Esophagus squamous epithelium (tissue), 4 donors: Measurements from ENCODE around the gene CEP128.

Experiments used
- CTCF ChIP-seq, 6 experiments: fragments of 450-650 bp in 4 of 6; fragments of 200-600 bp in 2 of 6; sonication (generic) in 2 of 6; IDR thresholded peaks; one replicate each; pipeline ENCODE4 v1.5.1; 2016 to 2019; ENCODE audit warnings: antibody characterized with exemption in 6 of 6, mild to moderate bottlenecking in 4 of 6, moderate library complexity in 4 of 6
- POLR2A ChIP-seq, 4 donors: fragments of 450-650 bp; IDR thresholded peaks; one replicate each; pipeline ENCODE4 v1.6.1; 2017; ENCODE audit warnings: antibody characterized with exemption in 4 of 4, mild to moderate bottlenecking in 4 of 4, moderate library complexity in 3 of 4

- TF ChIP-seq CTCF (IDR thresholded peaks at IDR 0.05) (no peak), POLR2A (IDR thresholded peaks at IDR 0.05) (no peak)
These were observed 39.6 kb upstream of the CEP128 start for GRCh38 chr14:80981156-80981555.
